ENCODE results near the gene GJB1. TPM values are rescaled to one million over a fixed set of nuclear protein-coding genes. Genes with fewer than 3 reads are reported as not detected.
"Not testable (repeated sequence)": the region's sequence is repeated elsewhere in the genome, so short reads cannot be mapped to it uniquely, and the experiment has no call there.

Gene GJB1
- total RNA-seq, 1 experiment from 2014 or later = not detected

- Histone ChIP-seq H3K4me1 (ENCODE audit: insufficient read depth, low read length) (no peaks in the 10 kb centered on the region), H2BK120ac (ENCODE audit: low read depth, low read length, poor library complexity, severe bottlenecking) (no peak overlapping the region), H2AFZ (ENCODE audit: low read length) (no peak overlapping the region), H4K8ac (replicated peaks; ENCODE audit: insufficient read length, low read depth, low read length) (no peak overlapping the region), H2BK12ac (ENCODE audit: insufficient read length, low read depth, low read length) (no peak overlapping the region), H3K23me2 (ENCODE audit: insufficient read length, low read depth, low read length, poor library complexity, severe bottlenecking) (no peaks in the 10 kb centered on the region), H4K91ac (ENCODE audit: insufficient read length, low read depth, low read length) (no peak overlapping the region), H4K20me1 (ENCODE audit: control insufficient read depth, insufficient read depth, insufficient read length) (no peaks in the 10 kb centered on the region), H3K79me1 (ENCODE audit: insufficient read depth, low read depth, low read length, poor library complexity, severe bottlenecking) (no peaks in the 10 kb centered on the region), H3K56ac (ENCODE audit: insufficient read length, low read depth, low read length) (no peak overlapping the region), H3K14ac (ENCODE audit: insufficient read depth, low read length) (no peak overlapping the region), H3K4me2 (ENCODE audit: insufficient read depth, insufficient read length, low read length) (no peak overlapping the region), H3K4ac (ENCODE audit: low read depth, low read length) (no peak overlapping the region), H3K27ac (ENCODE audit: insufficient read length, low read depth, low read length) (no peak overlapping the region), H3K9me3 (ENCODE audit: control insufficient read depth, low read depth, low read length) (peaks cover 5% of the 10 kb centered on the region), H3K9ac (ENCODE audit: extremely low read depth, insufficient read length, low read length) (no peak overlapping the region), H3K79me2 (ENCODE audit: insufficient read depth, low read length) (no peaks in the 10 kb centered on the region), H2BK15ac (ENCODE audit: low read depth, low read length) (no peak overlapping the region), H2BK5ac (ENCODE audit: insufficient read length, low read length) (no peak overlapping the region), H3K23ac (ENCODE audit: insufficient read length, low read depth, low read length) (no peak overlapping the region), H2AK5ac (ENCODE audit: insufficient read length, low read length) (no peak overlapping the region), H3K27me3 (ENCODE audit: insufficient read depth, low read length) (no peaks in the 10 kb centered on the region), H3T11ph (ENCODE audit: low read length) (no peak overlapping the region), H4K5ac (ENCODE audit: insufficient read length, low read depth, low read length) (no peak overlapping the region), H3K18ac (ENCODE audit: insufficient read length, low read depth, low read length) (no peak overlapping the region), H2BK20ac (ENCODE audit: low read depth, low read length, poor library complexity, severe bottlenecking) (no peak overlapping the region)
- DNase-seq = no peak
- Mint-ChIP-seq H3K36me3 (ENCODE audit: insufficient read depth in 1 of 3, low read depth in 3 of 3) (peaks cover 20 to 22% (median 22%) of the 10 kb centered on the region in 3 experiments), H3K4me1 (no peaks in the 10 kb centered on the region), H3K27me3 (ENCODE audit: low read depth) (no peaks in the 10 kb centered on the region), H3K27ac (no peak overlapping the region), H3K4me3 (no peak overlapping the region), H3K9me3 (peaks cover 44 to 50% of the 10 kb centered on the region in 2 experiments)
- TF ChIP-seq CTCF (conservative IDR thresholded peaks at IDR 0.05) = no peak
- WGBS (ENCODE audit: extremely low coverage, insufficient read length, low lambda C conversion rate) = no CpG with 5 or more reads among the region's 19 CpGs
Measured at GRCh38 chrX:71269801-71270395, 46.9 kb downstream of the GJB1 start.

DNA sequence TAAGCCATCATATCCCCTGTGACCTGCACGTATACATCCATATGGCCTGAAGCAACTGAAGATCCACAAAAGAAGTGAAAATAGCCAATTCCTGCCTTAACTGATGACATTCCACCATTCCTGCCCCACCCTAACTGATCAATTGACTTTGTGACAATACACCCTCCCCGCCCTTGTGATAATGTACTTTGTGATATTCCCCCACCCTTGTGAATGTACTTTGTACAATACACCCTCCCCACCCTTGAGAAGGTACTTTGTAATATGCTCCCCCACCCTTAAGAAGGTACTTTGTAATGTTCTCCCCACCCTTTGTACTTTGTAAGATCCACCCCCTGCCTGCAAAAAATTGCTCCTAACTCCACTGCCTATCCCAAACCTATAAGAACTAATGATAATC lies 49.3 kb downstream of the GJB1 start:
- DNase-seq; H3K4me2 ChIP-seq (ENCODE audit: insufficient read depth, insufficient read length, low read length); H2BK15ac ChIP-seq (ENCODE audit: low read depth, low read length); H3K4ac ChIP-seq (ENCODE audit: low read depth, low read length); H3K9ac ChIP-seq (ENCODE audit: extremely low read depth, insufficient read length, low read length); H2BK12ac ChIP-seq (ENCODE audit: insufficient read length, low read depth, low read length); H3K4me1 ChIP-seq (ENCODE audit: insufficient read depth, low read length); H2BK20ac ChIP-seq (ENCODE audit: low read depth, low read length, poor library complexity, severe bottlenecking); H3K27ac ChIP-seq (ENCODE audit: insufficient read length, low read depth, low read length); H3K56ac ChIP-seq (ENCODE audit: insufficient read length, low read depth, low read length); H4K20me1 ChIP-seq (ENCODE audit: control insufficient read depth, insufficient read depth, insufficient read length); H3K27me3 Mint-ChIP-seq (ENCODE audit: low read depth); H4K8ac ChIP-seq (replicated peaks; ENCODE audit: insufficient read length, low read depth, low read length); H3K14ac ChIP-seq (ENCODE audit: insufficient read depth, low read length); H4K91ac ChIP-seq (ENCODE audit: insufficient read length, low read depth, low read length); H3K27ac Mint-ChIP-seq; H3K4me3 Mint-ChIP-seq; H3K79me1 ChIP-seq (ENCODE audit: insufficient read depth, low read depth, low read length, poor library complexity, severe bottlenecking); H3K79me2 ChIP-seq (ENCODE audit: insufficient read depth, low read length); H3K23me2 ChIP-seq (ENCODE audit: insufficient read length, low read depth, low read length, poor library complexity, severe bottlenecking); H4K5ac ChIP-seq (ENCODE audit: insufficient read length, low read depth, low read length); H3K18ac ChIP-seq (ENCODE audit: insufficient read length, low read depth, low read length); H2BK5ac ChIP-seq (ENCODE audit: insufficient read length, low read length); H3K4me1 Mint-ChIP-seq; H3T11ph ChIP-seq (ENCODE audit: low read length); H3K27me3 ChIP-seq (ENCODE audit: insufficient read depth, low read length); H2AFZ ChIP-seq (ENCODE audit: low read length); H2AK5ac ChIP-seq (ENCODE audit: insufficient read length, low read length); H3K23ac ChIP-seq (ENCODE audit: insufficient read length, low read depth, low read length); H2BK120ac ChIP-seq (ENCODE audit: low read depth, low read length, poor library complexity, severe bottlenecking); H3K9me3 ChIP-seq (ENCODE audit: control insufficient read depth, low read depth, low read length): not testable (repeated sequence)
- Mint-ChIP-seq H3K9me3 (peaks cover 42 to 52% of the 10 kb centered on the region in 2 experiments), H3K36me3 (ENCODE audit: insufficient read depth in 1 of 3, low read depth in 3 of 3) (peaks cover 9 to 14% (median 13%) of the 10 kb centered on the region in 3 experiments; a peak in 5 of 7 replicates)
- no CpG with 5 or more reads among the region's 2 CpGs for WGBS (ENCODE audit: extremely low coverage, insufficient read length, low lambda C conversion rate)

All from H9 (cell line).